MG63 (cell line): ENCODE measurements around the gene SUSD3. TPM values are rescaled to one million over a fixed set of nuclear protein-coding genes. Genes with fewer than 3 reads are reported as not detected.

Source experiments
- DNase-seq: peaks from one replicate; pipeline ENCODE4 v3.0.0-alpha.2; 2020
- H3K27me3 ChIP-seq: fragments of 250-450 bp; sonication (Bioruptor Pico); 2 replicates; pipeline ENCODE4 v1.5.1; 2020; ENCODE audit warnings: mild to moderate bottlenecking, moderate library complexity
- H3K36me3 ChIP-seq: fragments of 250-450 bp; sonication (Bioruptor Pico); 2 replicates; pipeline ENCODE4 v1.5.1; 2020; ENCODE audit warnings: mild to moderate bottlenecking, moderate library complexity
- H3K4me3 ChIP-seq: fragments of 250-450 bp; sonication (Bioruptor Pico); 2 replicates; pipeline ENCODE4 v1.5.1; 2020; ENCODE audit warnings: mild to moderate bottlenecking, moderate library complexity
- H3K9me3 ChIP-seq: fragments of 250-450 bp; sonication (Bioruptor Pico); 2 replicates; pipeline ENCODE4 v1.5.1; 2020; ENCODE audit warnings: mild to moderate bottlenecking, moderate library complexity
- total RNA-seq: library from RNA; depleted of rRNA; stranded (reverse); fragments of >200 nt; shearing (Covaris generic); gene quantifications from 2 replicates; pipeline ENCODE4 v1.2.3, GENCODE V29; 2014; ENCODE audit warnings: low replicate concordance; rRNA removed

Gene SUSD3
- total RNA-seq, 1 experiment from 2014 or later = 0.40 TPM

GRCh38 chr9:93129286-93129685 lies 70.8 kb downstream of the SUSD3 start:
- no peak overlapping the region for H3K4me3 ChIP-seq
- no peaks in the 10 kb centered on the region for H3K9me3 ChIP-seq
- H3K27me3 ChIP-seq = no peaks in the 10 kb centered on the region
- H3K36me3 ChIP-seq = peaks cover 14% of the 10 kb centered on the region
- no peak for DNase-seq

- Histone ChIP-seq H3K9me3 (no peaks in the 10 kb centered on the region), H3K27me3 (no peaks in the 10 kb centered on the region), H3K36me3 (peaks cover 12% of the 10 kb centered on the region), H3K4me3 (no peak overlapping the region)
- no peak for DNase-seq
Observed at GRCh38 chr9:93129691-93130500, 71.4 kb downstream of the SUSD3 start.

- Histone ChIP-seq H3K4me3 (no peak overlapping the region), H3K36me3 (peaks cover 5% of the 10 kb centered on the region; the same call in 1 of the 2 replicates), H3K27me3 (no peaks in the 10 kb centered on the region), H3K9me3 (no peaks in the 10 kb centered on the region)
- DNase-seq = no peak
Observed at GRCh38 chr9:93130861-93131481, 72.5 kb downstream of the SUSD3 start.

DNA sequence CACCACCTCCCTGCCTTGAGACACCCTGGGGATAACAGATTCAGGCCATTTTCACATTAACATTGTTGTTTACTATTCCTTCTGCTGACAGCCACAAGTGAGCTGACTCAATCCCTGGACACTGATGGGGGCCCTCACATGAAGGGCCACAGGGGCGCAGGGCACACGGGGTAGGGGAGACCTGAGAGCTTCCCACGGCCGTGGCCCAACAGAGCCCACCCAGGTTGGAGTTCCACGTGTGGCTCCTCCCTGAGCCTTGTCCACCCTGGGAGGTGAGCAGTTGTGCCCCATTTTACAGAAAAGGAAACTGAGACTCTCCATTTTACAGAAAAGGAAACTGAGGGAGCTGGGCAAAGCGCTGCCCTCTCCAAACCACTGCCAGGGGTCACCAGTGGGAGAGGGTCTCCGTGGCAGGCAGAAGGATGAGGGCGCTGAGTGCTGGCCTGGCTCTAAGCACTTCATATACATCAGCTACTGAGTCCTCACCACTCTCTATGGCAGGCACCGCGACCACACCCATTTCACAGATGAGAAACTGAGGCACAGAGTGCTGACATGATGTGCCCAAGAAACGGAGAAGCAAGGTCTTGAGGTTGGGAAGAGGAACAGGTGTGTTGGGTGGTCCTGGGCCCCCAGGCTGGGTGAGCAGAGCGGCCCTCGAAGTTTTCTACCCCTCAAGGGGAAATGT lies 73.2 kb downstream of the SUSD3 start:
- no peak for DNase-seq
- H3K9me3 ChIP-seq = no peaks in the 10 kb centered on the region
- no peaks in the 10 kb centered on the region for H3K27me3 ChIP-seq
- H3K4me3 ChIP-seq = no peak overlapping the region
- peaks cover 5% of the 10 kb centered on the region; the same call in 1 of the 2 replicates for H3K36me3 ChIP-seq

DNA sequence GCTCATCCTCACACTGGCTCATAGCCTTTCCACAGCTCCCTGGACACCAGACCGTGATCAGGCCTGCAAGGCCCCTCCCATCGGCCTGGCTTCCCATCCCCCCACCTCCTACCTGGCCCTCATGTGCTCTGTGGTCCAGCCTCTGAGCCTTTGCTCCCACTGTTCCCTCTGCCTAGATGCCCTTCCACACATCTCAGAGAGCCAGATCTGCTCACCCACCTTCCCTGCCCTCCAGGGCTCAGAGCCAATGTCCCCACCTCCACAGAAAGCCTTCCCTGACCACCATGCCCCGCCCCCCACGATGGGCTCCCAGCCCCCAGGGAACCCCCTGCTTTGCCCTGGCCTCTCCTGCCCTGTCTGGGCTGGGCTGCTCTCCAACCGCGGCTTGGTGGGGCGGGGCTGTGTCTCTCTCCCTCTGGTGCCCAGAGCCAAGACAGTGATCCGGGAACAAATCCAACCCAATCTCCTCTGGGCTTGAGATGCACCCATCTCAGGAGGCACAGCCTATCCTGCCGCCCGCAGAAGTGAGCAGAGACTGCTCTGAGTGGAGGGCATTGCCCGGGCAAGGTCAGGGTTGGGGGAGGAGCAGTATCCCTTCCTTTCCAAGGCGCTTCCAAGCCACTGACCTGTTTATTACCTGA lies 73.9 kb downstream of the SUSD3 start:
- peak; percentile 89 for DNase-seq
- no peaks in the 10 kb centered on the region for H3K27me3 ChIP-seq
- H3K4me3 ChIP-seq = peak overlapping the region; percentile 90
- no peaks in the 10 kb centered on the region for H3K9me3 ChIP-seq
- H3K36me3 ChIP-seq = peaks cover 5% of the 10 kb centered on the region; the same call in 1 of the 2 replicates

GRCh38 chr9:93132946-93133680 lies 74.6 kb downstream of the SUSD3 start:
- peaks cover 5% of the 10 kb centered on the region; the same call in 1 of the 2 replicates for H3K36me3 ChIP-seq
- H3K4me3 ChIP-seq = peak overlapping the region; percentile 90
- no peaks in the 10 kb centered on the region for H3K9me3 ChIP-seq
- no peaks in the 10 kb centered on the region for H3K27me3 ChIP-seq
- peak; percentile 44 for DNase-seq

DNA sequence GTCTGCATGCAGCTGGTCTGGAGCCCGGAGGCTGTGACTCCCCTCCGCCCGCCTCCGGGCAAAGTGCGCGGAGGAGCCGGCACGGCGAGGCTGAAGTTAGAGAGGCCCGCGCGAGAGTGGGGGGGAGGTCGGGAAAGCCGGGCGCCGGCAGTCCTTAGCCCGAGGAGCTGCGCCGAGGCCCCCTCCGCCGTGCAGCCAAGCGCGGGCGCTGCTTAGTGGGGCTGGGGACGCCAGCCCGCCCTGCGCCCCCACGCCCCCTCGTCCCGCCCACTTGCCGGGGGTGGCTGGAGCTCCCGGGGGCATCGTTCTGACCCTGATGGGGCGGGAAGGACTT lies 75.1 kb downstream of the SUSD3 start:
- peak; percentile 86 for DNase-seq
- Histone ChIP-seq H3K27me3 (no peaks in the 10 kb centered on the region), H3K4me3 (peak overlapping the region; percentile 90), H3K9me3 (no peaks in the 10 kb centered on the region), H3K36me3 (peaks cover 5% of the 10 kb centered on the region; the same call in 1 of the 2 replicates)

GRCh38 chr9:93134015-93134739 lies 75.7 kb downstream of the SUSD3 start, which contains the start of gene NINJ1:
Gene NINJ1, minus strand, starts transcription at chr9:93134251. Its CDS starts 34 bp downstream, at chr9:93134217.
- peak; percentile 77 for DNase-seq
- Histone ChIP-seq H3K9me3 (no peaks in the 10 kb centered on the region), H3K4me3 (peak within 1 kb of the TSS; percentile 90), H3K27me3 (no peaks in the 10 kb centered on the region), H3K36me3 (peaks cover 5% of the 10 kb centered on the region; the same call in 1 of the 2 replicates)

Other genes with a start within 250 kb of the SUSD3 start
- 5.1 and 6.5 TPM in 2 replicates for gene ZNF484, start 180.7 kb upstream of the SUSD3 start, total RNA-seq
- gene FGD3, start 111.2 kb upstream of the SUSD3 start, total RNA-seq = not detected in 2 replicates
- gene CARD19, start 37.5 kb downstream of the SUSD3 start, total RNA-seq = 77.4 and 103 TPM in 2 replicates
- gene NINJ1, start 75.5 kb downstream of the SUSD3 start, total RNA-seq = 22.5 and 71.0 TPM in 2 replicates
- 0.17 and 1.1 TPM in 2 replicates for gene WNK2, start 125.4 kb downstream of the SUSD3 start, total RNA-seq